ENCODE data around the gene PPFIA3.

PPFIA3 gene

GRCh38 chr19:49113762-49114629, 5.3 kb upstream of the PPFIA3 start, which contains the start of gene LIN7B:
TSS of gene LIN7B (plus strand) at chr19:49114370. CDS start at chr19:49114405, 35 bp downstream.
- peak; percentile 66 for TF ChIP-seq CEBPB (IDR thresholded peaks at IDR 0.05)
- no peak for TF ChIP-seq FOXM1 (IDR thresholded peaks at IDR 0.05; ENCODE audit: borderline replicate concordance, low read depth)
- peak; percentile 95 for TF ChIP-seq USF1 (IDR thresholded peaks at IDR 0.05)
- TF ChIP-seq TAF1 (IDR thresholded peaks at IDR 0.05; ENCODE audit: low read depth), result peak; percentile 18; the same call in 1 of the 2 replicates
- no peak for TF ChIP-seq TCF12 (IDR thresholded peaks at IDR 0.05; ENCODE audit: low read depth)
- no peak for TF ChIP-seq NFIC (IDR thresholded peaks at IDR 0.05)
- TF ChIP-seq ZBTB7A (IDR thresholded peaks at IDR 0.05; ENCODE audit: low read depth), result peak; percentile 57; the same call in 1 of the 2 replicates
- TF ChIP-seq, protein P1, sequence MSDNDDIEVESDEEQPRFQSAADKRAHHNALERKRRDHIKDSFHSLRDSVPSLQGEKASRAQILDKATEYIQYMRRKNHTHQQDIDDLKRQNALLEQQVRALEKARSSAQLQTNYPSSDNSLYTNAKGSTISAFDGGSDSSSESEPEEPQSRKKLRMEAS (IDR thresholded peaks at IDR 0.05), result peak; percentile 66; the same call in 1 of the 2 replicates
- TF ChIP-seq YY1 (IDR thresholded peaks at IDR 0.05; ENCODE audit: low read depth), result peak; percentile 79

GRCh38 chr19:49114630-49115363, 4.5 kb upstream of the PPFIA3 start:
- no peak for TF ChIP-seq CREB1 (IDR thresholded peaks at IDR 0.05; ENCODE audit: low read depth)
- TF ChIP-seq, protein P1 (IDR thresholded peaks at IDR 0.05), result no peak
- no peak for TF ChIP-seq REST (IDR thresholded peaks at IDR 0.05; ENCODE audit: low read depth)
- TF ChIP-seq TEAD4 (IDR thresholded peaks at IDR 0.05), result no peak
- TF ChIP-seq TAF1 (IDR thresholded peaks at IDR 0.05; ENCODE audit: low read depth), result no peak
- TF ChIP-seq ZBTB7A (IDR thresholded peaks at IDR 0.05; ENCODE audit: low read depth), result peak; percentile 87
- TF ChIP-seq TCF12 (IDR thresholded peaks at IDR 0.05; ENCODE audit: low read depth), result no peak
- no peak for TF ChIP-seq EP300 (IDR thresholded peaks at IDR 0.05; ENCODE audit: borderline replicate concordance)
- no peak for TF ChIP-seq USF1 (IDR thresholded peaks at IDR 0.05)
- peak; percentile 12; the same call in 1 of the 2 replicates for TF ChIP-seq EGR1 (IDR thresholded peaks at IDR 0.05)
- no peak for TF ChIP-seq YY1 (IDR thresholded peaks at IDR 0.05; ENCODE audit: low read depth)
- TF ChIP-seq NFIC (IDR thresholded peaks at IDR 0.05), result 0 out of 2 replicates have a peak, but pooled peaks have one; percentile 2
- TF ChIP-seq RAD21 (IDR thresholded peaks at IDR 0.05; ENCODE audit: low read depth), result no peak
- no peak for TF ChIP-seq CEBPB (IDR thresholded peaks at IDR 0.05)
- no peak for TF ChIP-seq FOXM1 (IDR thresholded peaks at IDR 0.05; ENCODE audit: borderline replicate concordance, low read depth)

- TF ChIP-seq NFIC (IDR thresholded peaks at IDR 0.05), result no peak
- no peak for TF ChIP-seq EGR1 (IDR thresholded peaks at IDR 0.05)
- no peak for TF ChIP-seq YY1 (IDR thresholded peaks at IDR 0.05; ENCODE audit: low read depth)
- no peak for TF ChIP-seq TCF12 (IDR thresholded peaks at IDR 0.05; ENCODE audit: low read depth)
- no peak for TF ChIP-seq CREB1 (IDR thresholded peaks at IDR 0.05; ENCODE audit: low read depth)
- TF ChIP-seq FOXM1 (IDR thresholded peaks at IDR 0.05; ENCODE audit: borderline replicate concordance, low read depth), result no peak
- no peak for TF ChIP-seq ZBTB7A (IDR thresholded peaks at IDR 0.05; ENCODE audit: low read depth)
- no peak for TF ChIP-seq TAF1 (IDR thresholded peaks at IDR 0.05; ENCODE audit: low read depth)
- no peak for TF ChIP-seq USF1 (IDR thresholded peaks at IDR 0.05)
- TF ChIP-seq, protein P1 (IDR thresholded peaks at IDR 0.05), result no peak
- no peak for TF ChIP-seq CEBPB (IDR thresholded peaks at IDR 0.05)
- TF ChIP-seq EP300 (IDR thresholded peaks at IDR 0.05; ENCODE audit: borderline replicate concordance), result no peak
- no peak for TF ChIP-seq REST (IDR thresholded peaks at IDR 0.05; ENCODE audit: low read depth)
- no peak for TF ChIP-seq RAD21 (IDR thresholded peaks at IDR 0.05; ENCODE audit: low read depth)
- TF ChIP-seq TEAD4 (IDR thresholded peaks at IDR 0.05), result no peak
Measured at GRCh38 chr19:49116544-49116943, 2.8 kb upstream of the PPFIA3 start.
